Activated CD8-positive, alpha-beta memory T cell treated with anti-CD3 and anti-CD28 coated beads for 1 hour (primary cell): Measurements from ENCODE around the gene HOXB2.

Source experiments
- DNase-seq, 2 donors: peaks; one replicate each; pipeline ENCODE4 v3.0.0-alpha.2; 2020; ENCODE audit warnings: low read depth in 1 of 2; ENCODE audit errors: extremely low read depth in 1 of 2

HOXB2 gene

DNA sequence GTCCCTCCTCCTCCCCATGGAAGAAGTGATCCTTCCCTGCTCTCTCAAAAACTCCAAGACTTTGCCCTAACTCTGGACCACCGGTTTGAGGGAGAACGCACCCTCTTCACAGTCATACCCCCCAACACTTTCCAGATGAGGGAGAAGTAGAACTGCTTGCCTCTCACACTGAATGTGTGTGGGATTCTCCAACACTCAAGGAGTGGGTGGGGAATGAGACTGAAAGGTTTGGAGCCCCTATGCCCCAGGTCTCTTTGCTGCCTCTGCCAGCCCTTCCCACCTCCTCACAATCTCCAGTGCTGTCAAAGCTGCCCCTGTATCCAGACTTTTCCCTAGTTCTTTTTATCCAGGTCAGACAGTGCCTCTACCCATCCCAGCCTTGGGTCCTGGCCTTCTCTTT, 21.8 kb upstream of the HOXB2 start:
- no peak for DNase-seq

DNA sequence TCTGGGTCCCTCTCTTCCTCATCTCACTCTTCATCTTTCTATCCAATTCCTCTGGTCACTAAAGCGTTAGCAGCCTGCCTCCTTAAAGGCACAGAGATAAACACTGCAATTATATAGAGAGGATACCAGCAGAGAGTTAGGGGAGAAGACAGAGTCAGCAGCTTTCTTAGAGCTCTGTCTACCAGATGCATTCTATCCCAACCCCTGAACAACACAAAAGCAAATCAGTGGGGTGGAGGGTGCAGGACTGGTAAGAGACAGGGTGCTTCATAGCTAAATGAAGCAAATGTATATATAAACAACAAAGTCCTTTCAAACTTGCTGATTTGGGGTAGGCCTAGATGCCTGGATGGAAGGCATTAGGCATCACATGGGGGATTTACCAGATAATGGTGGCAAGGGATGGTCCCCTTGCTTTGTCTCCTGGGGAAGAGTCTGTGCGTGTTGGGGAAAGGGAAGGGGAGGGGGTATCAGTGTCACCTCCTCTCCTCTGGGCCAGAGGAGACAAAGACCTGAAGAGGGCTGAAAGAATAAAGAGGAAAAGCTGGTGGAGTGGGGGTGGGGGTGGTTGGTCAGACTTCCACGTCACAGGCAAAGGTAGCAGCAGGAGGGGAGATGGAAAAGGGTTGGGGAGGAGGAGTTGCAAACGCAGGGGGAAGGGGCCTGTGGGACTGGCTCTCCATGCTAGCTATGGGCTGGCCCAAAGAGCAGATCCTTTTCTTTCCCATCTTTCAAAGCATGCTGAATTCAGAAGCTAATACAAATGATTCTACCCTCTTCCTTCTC, 21.2 kb upstream of the HOXB2 start:
- DNase-seq: no peak

DNA sequence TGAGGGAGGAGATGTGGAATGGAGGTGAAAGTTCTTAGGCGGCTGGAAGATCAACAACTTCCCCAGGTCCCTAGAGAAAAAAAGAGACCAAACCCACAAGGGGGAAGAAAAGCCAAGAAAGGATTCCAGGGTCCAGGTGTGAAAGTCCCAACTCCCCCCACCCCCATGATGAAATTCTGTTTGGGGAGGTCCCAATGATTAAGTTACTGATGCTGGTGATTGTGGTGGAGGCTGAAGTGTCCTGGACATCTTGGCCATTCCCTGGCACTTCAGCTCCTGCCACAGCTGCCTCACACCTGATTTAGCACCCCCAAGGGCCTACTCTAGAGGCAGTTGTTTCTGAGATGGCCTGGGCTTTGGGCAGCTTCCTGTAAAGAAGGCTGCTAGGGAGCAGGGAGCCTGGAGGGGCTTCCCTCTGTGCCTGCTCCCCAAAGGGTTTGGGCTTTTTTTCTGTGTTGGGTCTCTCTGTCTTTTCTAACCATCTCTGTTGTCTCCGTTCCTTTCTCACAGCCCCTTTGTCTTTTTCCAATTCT, 20.2 kb upstream of the HOXB2 start:
- no peak for DNase-seq

DNA sequence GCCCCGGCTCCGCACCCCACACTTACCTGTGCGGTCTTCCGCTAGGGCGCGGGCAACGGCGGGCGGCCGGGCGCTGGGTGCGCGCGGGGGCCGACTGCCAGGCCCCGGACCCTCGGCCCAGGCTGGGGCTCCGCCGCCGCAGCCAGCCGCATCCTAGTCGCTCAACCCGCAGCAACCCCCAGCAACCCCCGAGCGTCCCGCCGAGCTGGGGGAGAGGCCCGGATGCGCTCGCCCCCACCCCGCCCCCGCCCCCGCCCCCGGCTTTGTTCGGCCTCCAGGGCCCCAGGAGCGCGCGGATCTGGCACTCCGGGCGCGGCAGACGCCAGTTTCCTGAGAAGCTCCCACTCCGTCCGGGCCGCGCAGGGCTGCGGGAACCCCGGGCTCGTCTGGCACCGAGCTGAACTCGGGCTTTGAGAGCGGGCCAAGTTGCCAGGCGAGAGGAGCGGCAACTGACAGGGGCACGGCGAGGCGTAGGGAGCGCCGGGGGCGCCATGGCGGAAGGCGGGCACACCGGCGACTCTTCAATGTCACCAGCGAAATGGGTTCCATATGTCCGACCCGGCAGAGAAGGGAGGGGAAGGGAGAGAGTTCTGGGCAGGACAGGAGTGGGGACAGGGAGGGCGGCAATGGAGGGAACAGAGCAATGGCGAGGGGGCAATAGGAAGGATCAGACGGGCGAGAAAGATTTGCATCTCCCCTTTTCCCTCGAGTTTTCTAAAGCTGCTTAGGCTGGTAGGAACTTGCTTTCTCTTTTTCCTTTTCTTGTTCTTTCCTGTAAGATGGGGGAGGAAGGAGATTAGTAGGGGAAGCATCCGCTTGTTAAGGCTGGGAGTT, 19.5 kb upstream of the HOXB2 start:
- no peak for DNase-seq

DNA sequence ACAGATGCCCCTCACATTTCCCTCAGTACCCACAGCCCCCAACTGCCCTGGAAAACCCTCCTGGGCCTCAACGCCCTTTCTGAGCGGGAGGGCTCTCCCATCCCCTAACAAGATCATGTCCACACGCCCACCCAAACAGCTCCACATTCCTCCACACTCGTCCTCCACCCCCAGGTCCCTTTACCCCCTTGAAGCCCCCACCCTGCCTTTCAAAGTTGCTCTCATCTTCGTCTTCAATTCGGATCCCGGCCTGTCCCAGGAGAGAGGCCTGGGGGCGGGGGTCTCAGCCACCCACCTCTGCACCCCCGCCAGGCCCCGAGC, 18.9 kb upstream of the HOXB2 start:
- no peak for DNase-seq

DNA sequence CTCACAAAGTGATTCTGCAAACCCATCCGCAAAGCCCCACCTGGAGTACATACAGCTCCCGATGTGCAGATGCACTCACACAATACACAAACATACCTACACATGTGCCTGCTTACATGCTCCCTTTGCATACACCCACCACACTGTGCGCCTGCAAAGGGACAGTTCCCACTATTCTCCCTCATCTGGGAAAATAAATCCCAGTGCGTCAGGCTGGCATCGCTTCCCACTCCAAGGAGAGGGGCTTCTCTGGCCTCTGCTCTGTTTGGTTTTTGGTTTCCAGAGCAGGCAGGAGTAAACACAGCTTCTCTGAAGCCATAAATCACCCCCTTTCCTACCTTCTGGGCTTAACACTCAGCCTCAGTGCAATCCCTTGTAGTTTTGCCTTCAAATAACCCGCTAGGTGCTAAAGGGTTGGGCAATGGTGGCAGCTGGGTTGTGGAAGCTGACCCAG, 18.5 kb upstream of the HOXB2 start:
- DNase-seq: no peak

DNA sequence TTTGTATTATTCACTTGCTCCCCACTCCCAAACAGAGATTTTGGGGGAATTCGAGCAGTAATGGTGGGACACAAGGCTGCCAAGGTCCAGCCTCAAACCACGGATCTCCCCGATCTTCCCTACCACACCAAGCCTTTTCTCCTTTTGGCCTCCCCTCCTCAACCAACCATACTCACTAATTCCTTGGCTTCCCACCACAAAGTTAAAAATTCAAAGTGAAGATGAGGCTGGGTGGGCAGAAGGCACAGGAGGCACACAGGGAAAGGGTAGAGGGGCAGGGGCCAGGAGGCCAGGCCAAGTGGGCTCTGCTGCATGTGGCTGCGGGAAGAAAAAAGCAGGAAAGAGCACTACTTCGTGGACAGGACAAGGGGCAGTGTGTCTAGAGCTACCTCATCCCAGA, 18.0 kb upstream of the HOXB2 start:
- DNase-seq: no peak

DNA sequence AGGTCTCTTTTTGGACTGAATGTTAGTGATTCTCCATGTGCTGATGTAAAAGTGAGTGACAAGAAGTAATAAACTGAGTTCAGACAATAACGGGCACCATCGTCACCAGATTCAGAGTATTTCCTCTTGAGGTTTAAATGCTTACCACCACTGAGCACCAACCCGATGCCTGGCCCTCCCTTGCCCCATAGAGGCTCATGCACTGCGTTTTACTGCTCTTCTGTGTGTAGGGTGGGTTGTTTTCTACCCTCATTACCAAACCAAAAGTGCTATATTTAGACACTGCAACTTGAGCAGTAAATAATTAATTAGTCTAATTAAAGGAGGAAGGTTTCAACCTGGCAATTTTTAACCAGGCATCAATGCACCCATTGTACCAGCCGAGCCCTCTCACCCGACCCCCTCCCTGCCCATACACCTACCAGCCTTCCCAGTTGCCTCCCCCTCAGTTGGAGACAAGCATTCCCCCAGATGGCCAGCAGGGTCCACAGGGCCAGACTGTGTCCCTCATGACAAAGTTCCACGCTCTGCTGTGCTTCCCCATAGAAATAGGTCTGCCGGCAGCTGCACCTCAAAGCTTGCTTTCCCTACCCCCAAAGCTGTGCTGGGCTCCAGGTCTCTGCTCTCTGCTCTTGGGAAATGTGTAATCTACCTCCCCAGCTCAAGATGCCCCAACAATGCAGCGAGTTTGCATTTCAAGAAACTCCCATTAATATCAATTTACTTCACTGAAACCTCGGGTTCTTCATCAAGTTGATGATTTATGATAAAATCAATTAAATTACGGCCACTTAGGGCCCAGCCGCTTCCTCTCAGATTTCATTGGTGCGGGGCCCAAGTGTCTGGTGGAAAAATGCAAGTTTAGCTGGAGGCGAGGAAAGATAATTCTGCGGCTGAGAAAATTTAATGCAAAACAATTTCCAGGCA, 17.2 kb upstream of the HOXB2 start:
- no peak for DNase-seq

DNA sequence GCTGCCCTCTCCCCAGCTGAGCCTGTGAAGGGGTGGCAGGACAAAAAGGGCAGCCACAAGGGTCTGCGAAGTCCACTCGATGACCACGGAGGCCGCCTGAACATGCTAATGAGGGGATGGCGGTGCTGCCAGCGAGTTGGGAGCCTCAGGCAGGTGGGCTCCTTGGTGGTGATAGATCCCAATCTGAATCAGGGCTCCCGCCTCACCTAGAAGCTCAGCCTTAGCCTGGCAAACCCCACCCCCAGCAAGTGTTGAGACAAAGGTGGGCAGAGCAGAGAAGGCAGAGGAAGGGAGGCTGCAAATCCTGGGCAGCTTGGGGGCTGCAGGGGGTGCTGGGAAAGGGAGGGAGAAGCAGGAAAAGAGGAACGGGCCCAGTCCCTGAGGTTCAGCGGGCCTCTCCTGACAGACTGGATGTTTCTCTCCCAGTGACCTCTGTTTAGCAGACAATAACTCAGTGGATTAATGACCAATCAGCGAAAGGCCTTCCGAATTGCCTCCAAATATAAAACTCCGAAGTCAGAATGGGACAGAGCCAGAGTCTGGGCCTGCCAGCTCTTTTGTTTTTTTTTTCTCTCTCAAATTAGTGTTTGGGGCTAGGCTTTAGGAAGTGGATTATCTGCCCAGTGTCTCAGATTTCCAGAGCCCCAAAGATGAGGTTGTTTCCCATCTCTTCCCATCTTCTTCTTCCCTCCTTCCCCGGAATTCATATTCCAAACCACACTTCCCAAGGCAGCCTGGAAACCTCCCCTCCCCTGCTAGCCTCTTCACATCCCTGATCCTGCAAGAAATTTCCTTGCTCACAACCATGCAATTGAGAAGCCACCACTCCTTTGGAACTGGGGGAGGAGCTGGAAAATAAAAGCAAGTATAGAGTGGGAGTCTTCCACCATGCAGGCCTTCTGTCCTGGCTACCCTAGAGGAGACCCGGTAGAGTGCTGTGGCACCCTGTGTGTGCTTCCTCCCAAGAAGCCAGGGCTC, 15.2 kb upstream of the HOXB2 start:
- DNase-seq: no peak

DNA sequence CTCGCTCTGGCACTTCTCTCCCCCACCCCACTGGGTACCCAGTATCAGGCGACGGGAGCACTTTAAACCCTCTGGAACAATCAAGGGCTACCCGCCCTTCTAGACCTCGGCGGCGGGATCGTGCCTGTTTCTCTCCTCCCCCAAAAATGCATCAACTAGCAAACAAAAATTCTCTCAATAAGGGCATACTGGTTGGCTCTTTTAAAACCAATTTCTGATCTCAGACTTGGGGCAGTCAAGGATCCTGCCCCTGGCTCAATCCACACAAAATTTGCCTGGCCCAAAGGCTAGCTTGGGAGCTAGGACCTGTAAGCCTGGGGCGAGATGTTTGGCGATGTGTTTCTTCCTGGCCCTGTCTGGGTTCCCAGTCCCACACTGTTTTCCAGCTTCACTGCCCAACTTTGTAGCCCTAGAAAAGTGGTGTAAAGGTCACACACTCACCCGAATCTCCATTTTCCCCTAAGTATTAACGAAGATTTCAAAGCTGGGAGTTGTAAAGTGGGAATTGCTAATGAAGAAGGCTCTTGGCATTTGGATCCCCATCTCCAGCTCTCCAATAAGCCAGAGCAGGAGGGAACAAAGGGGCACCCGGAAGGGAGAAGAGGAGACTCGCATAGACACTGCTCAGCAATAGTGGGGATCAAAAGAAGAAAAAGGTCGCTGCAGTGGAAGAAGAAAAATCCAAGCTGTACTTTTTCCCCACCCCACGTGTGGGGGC, 14.4 kb upstream of the HOXB2 start:
- DNase-seq: no peak

DNA sequence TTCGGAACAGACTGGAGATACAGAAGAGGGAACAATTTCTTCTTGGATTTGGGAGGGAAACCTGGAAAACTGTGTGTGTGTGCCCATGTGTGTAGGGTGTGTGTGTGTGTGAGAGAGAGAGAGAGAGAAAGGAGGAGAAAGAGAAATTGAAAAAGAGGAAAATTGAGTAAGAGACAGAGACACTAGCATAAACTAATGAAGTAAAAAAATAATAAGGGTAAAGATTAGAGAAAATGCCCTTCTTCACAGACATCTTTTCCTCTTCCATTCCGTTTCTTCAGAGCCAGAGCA, 13.9 kb upstream of the HOXB2 start:
- no peak for DNase-seq

DNA sequence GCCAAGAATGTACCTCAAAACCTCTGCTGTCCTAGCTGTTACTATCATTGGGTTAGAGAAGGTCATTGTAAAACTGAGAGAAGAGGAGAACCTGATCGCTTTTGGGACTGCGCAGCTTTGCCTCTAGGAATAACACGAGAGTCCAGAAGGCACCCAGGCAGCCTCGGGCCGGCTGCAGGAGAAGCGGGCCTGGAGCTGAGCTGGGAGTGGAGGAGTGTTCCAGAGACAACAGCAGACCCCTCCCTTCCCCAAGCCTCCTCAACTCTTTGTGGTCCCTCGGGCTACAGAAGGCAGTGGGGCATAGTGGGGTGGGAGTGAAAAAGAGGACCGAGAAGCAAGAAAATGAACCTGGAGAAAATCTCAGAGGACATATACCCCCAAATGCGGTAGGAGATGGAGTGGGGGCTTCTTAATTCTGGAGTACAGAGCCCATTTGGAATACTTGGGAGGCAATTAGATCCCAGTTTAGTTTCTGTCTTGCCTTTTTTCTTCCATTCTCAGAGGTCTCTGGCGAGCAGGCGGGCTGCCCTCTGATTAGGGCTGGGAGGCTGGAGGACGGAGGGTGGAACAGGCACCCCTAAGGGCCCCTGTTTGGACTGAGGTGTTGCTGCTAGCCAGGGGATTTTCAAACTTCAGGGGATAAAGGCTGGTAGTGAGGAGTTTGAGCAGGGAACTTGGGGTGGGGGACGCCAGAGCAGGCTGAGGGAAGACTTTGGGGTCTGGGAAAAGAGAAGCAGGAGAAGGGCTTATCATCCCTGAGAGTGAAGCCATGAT, 13.3 kb upstream of the HOXB2 start:
- no peak for DNase-seq

DNA sequence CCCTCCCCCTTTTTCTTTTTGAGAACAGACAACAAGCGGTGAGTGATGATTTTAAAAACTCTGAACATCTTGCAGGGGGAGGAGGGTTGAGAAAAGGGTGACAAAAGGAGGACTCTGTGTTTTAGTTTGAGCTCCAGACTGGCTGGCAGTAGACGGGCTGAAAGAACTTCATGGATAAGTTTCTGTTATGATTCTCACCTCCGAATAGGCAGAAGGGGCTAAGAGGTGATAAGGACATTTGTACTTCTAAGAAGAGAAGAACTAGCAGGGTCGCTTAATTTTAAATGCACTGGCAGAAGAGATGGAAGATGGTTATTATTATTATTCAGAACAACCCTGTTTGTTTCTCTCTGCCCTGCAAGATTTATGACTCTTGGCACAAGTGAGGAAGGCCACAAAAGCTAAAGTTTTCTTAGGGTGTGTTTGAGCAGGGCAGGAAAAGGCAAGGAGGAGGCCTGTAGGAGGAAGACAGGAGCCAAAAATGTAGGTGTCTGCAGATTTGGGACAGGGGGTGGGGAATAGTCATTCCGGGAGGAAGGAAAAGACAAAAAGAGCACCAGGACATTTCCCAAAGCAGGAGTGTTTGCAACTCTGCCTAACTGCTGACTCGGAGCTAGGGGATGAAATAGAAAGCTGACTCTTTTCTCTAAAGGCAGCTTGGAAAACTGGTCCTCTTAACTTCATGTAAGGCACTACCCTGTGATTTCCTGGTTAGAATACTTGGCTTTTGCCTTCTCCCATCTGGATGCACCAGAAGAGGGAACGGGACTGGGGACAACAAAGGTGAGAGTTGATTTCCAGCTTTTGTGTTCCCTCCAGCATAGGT, 11.9 kb upstream of the HOXB2 start:
- no peak for DNase-seq

DNA sequence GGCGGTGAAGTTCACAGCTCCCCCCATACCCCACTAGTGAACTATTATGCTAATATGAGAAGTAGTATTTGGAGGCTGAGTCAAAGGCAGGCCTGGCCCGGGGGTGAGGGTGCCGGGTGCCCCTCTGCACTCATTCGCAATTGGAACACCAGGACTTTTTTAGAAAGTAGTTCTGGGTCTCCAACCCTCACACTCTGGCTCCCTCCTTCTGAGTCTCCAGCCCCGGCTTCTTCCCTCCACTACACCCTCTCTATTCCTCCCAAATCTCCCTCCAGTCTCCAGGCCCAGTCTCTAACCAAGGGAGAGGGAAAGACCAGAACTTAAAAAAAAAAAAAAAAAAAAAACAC, 11.3 kb upstream of the HOXB2 start:
- DNase-seq: no peak

DNA sequence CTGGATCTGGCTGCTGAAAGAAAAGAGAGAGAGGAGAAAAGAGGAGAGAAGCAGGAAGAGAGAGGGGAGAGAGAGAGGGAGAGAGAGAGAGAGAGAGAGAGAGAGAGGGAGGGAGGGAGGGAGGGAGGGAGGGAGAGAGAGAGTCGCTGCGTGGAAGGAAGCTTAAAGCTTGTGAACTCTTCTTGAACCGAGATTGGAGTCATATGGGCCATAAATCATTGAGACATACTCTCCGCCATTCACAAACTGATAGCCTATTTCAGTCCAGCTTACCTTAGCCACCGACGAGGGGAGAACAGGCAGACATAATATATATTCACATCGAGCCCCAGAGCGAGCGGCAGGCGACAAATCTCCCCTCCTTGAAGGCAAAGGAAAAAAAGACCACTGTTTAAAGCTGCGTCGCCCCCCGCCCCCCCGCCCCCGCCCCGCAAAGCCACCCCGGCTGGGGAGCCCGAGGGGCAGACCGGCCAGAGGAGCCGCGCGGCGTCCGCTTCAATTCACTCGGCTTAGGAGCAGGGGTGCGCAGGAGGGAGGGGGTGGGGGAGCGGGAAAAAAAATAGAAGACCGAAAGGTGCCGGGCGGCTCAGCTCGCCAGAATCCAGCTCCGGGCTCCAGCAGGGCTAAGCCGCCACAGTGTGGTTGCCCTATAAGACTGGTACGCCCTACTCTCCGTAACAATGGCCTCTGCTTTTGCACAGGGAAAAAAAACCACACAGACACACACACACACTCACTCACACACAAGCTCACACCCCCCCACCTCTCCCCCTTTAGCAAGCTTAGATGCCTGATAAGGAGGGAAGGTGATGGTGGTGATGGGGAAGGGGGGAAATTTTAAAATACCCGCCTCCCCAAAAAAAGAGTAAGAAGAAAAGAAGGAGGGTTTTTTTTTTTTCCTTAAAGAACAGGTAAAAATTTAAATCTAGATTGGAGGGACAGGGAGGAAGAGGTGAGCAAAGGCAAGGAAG, 10.6 kb upstream of the HOXB2 start:
- DNase-seq: no peak

DNA sequence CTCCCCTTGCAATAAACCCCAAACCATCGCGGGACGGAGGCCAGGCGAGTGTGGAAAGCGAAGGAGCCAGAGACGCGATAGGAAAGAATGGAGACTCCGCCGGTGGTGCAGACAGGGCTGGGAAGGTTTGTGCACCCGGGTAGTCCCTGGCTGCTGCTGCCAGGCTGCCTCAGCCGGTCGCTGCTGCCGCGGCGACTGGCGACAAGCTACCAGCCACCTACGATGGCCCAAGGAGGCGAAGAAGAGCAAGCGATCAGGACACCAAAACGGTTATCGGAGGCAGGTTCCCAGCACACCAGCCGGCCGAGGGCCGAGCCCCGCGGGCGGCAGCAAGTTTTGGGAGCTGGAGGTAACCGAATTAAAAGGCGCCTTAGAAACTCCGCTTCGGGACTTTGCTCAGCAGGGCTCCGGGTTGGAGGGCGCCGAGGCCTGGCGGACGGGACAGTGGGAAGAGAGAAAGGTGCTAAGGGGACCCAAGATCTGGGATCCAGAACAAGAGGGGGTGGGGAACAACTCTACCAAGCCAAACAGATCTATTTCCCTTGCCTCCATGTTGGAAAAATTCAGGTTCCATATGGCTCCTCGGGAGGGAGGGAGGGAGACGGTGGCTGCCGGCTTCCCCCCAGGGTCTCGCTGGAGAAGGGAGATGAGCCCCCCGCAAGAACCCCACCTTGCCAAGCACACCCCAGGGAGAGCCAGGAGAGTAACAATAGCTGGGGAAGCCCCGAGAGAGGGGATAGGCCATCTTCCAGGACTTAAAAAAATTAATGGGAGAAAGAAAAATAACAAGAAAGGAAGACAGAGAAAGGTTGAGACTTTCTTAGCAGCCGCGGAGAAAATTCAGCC, 9.7 kb upstream of the HOXB2 start:
- no peak for DNase-seq
